ENCODE measurements around the gene PKP4.

The PKP4 gene

DNA sequence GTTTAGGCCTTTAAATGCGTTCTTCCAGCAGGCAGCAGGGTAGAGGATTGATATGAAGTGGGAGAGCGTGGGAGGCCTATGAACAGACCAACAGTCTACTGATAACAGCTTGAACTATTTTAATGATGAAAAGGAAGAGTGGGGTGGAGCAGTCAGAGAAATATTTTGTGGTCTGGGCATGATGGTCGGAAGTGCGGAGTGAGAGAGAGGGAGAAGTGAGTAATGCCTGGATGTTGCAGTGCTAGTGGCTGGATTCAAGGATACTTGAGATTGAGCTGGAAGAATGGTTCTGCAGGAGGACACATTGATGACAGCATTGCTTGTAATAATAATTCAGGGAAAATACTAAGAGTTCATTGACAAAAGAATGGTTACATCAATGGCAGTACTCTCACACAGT lies 187.4 kb downstream of the PKP4 start:
- no peak overlapping the region for H3K4me3 ChIP-seq (ENCODE audit: low read depth, low read length)
- no peak for TF ChIP-seq CTCF (IDR thresholded peaks at IDR 0.05; ENCODE audit: low read depth, low read length)
- DNase-seq, result no peak
- H3K36me3 ChIP-seq, result no peaks in the 10 kb centered on the region
- H3K9me3 ChIP-seq, result no peaks in the 10 kb centered on the region
- no peaks in the 10 kb centered on the region for H3K4me1 ChIP-seq
- H3K27me3 ChIP-seq, result no peaks in the 10 kb centered on the region

- H3K36me3 ChIP-seq, result no peaks in the 10 kb centered on the region
- H3K27me3 ChIP-seq, result no peaks in the 10 kb centered on the region
- H3K4me1 ChIP-seq, result no peaks in the 10 kb centered on the region
- H3K9me3 ChIP-seq, result no peaks in the 10 kb centered on the region
- no peak for DNase-seq
- no peak for TF ChIP-seq CTCF (IDR thresholded peaks at IDR 0.05; ENCODE audit: low read depth, low read length)
- no peak overlapping the region for H3K4me3 ChIP-seq (ENCODE audit: low read depth, low read length)
Observed at GRCh38 chr2:158645299-158645698, 188.5 kb downstream of the PKP4 start.

DNA sequence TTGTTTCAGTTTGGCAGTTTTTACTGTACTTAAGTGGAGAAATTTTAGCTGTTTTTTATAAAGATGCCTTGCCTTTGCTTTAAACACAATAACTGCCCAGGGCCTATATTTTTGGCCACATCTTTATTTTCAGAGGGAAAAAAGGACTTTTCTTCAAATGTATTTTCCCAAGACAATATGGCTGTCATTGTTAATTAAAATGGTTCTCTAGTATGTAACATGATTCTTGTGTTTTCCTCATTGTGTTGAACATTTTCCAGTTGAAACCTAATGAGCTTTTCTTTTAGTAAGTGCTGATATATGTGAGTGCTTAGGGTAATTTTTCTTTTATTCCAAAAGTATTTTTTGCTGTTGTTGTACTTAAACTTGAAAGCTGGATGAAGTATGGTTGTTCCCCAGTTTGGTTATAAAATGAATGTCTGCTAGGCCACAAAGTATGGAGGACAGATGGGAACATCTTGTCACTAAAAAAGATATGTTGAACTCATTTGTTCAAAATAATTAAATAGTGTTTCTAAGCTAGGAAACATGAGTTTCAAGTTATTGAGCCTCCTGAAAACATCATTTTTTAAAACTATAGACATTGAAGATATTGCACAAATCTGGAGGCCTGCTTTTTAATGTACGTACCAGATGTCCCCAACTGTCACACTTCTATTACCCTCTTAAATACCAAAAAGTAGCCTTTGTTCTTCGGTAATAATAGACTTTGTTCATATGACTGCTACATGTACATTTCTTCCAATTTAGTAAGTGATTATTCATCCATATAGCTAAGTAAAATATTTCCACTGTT lies 190.9 kb downstream of the PKP4 start:
- Histone ChIP-seq H3K4me3 (ENCODE audit: low read depth, low read length) (no peak overlapping the region), H3K4me1 (peaks cover 1% of the 10 kb centered on the region; the same call in 1 of the 2 replicates), H3K27me3 (no peaks in the 10 kb centered on the region), H3K36me3 (no peaks in the 10 kb centered on the region), H3K9me3 (no peaks in the 10 kb centered on the region)
- no peak for DNase-seq
- no peak for TF ChIP-seq CTCF (IDR thresholded peaks at IDR 0.05; ENCODE audit: low read depth, low read length)

- H3K4me3 ChIP-seq (ENCODE audit: low read depth, low read length), result no peak overlapping the region
- no peaks in the 10 kb centered on the region for H3K27me3 ChIP-seq
- DNase-seq, result no peak
- H3K9me3 ChIP-seq, result no peaks in the 10 kb centered on the region
- TF ChIP-seq CTCF (IDR thresholded peaks at IDR 0.05; ENCODE audit: low read depth, low read length), result no peak
- no peaks in the 10 kb centered on the region for H3K36me3 ChIP-seq
- peaks cover 3% of the 10 kb centered on the region; the same call in 1 of the 2 replicates for H3K4me1 ChIP-seq
Observed at GRCh38 chr2:158649846-158650245, 193.1 kb downstream of the PKP4 start.

GRCh38 chr2:158650646-158651357 lies 194.1 kb downstream of the PKP4 start:
- TF ChIP-seq CTCF (IDR thresholded peaks at IDR 0.05; ENCODE audit: low read depth, low read length), result no peak
- no peak for DNase-seq
- Histone ChIP-seq H3K4me3 (ENCODE audit: low read depth, low read length) (no peak overlapping the region), H3K36me3 (no peaks in the 10 kb centered on the region), H3K4me1 (peaks cover 3% of the 10 kb centered on the region; the same call in 1 of the 2 replicates), H3K9me3 (no peaks in the 10 kb centered on the region), H3K27me3 (no peaks in the 10 kb centered on the region)

Measured in BE2C (cell line).